Activated T-helper 1 cell treated with anti-CD3 and anti-CD28 coated beads, Interleukin-12 subunit alpha, Interleukin-12 subunit beta, Interleukin-2, Interleukin-4 antibody, amounts not matched to agents 30 ng/mL and 10 ng/mL and 1 ng/mL, durations not matched to agents 14 hours and 24 hours and 36 hours (primary cell): ENCODE data around the gene BIN1. TPM values are rescaled to one million over a fixed set of nuclear protein-coding genes. Genes with fewer than 3 reads are reported as not detected.

Experiments
- DNase-seq: peaks from one replicate; pipeline ENCODE4 v3.0.0; 2021; ENCODE audit warnings: low spot score
- H3K27ac Mint-ChIP-seq: one replicate; pipeline ENCODE4 v1.8.0; 2021; ENCODE audit warnings: mild to moderate bottlenecking, mixed read lengths
- H3K27me3 Mint-ChIP-seq: one replicate; pipeline ENCODE4 v1.8.0; 2022; ENCODE audit warnings: mild to moderate bottlenecking, moderate library complexity, mixed read lengths; ENCODE audit not compliant: insufficient read depth
- H3K36me3 Mint-ChIP-seq: one replicate; pipeline ENCODE4 v1.8.0; 2021; ENCODE audit warnings: low read depth, mixed read lengths
- H3K4me1 Mint-ChIP-seq: one replicate; pipeline ENCODE4 v1.8.0; 2021; ENCODE audit warnings: low read depth, mixed read lengths
- H3K4me3 Mint-ChIP-seq: one replicate; pipeline ENCODE4 v1.8.0; 2021; ENCODE audit warnings: mild to moderate bottlenecking, moderate library complexity, mixed read lengths
- H3K9me3 Mint-ChIP-seq: one replicate; pipeline ENCODE4 v1.8.0; 2021; ENCODE audit warnings: mixed read lengths
- intact Hi-C: fragments of 100-400 bp; cut with micrococcal nuclease; formaldehyde crosslinking; loops from one replicate; pipeline ENCODE4 v1.15.1; 2024
- total RNA-seq: library from RNA; stranded (reverse); gene quantifications from 2 replicates; pipeline ENCODE4 v1.2.3, GENCODE V29; 2022

Gene BIN1
- total RNA-seq, 1 donor from 2014 or later = 41.9 TPM

- Mint-ChIP-seq H3K27ac (no peak overlapping the region), H3K4me1 (no peaks in the 10 kb centered on the region), H3K27me3 (peaks cover 9% of the 10 kb centered on the region), H3K4me3 (no peak overlapping the region), H3K36me3 (no peaks in the 10 kb centered on the region), H3K9me3 (no peaks in the 10 kb centered on the region)
- DNase-seq = no peak
- intact Hi-C loops = no loop called here
Observed at GRCh38 chr2:127142663-127143630, 36.0 kb upstream of the BIN1 start.

DNA sequence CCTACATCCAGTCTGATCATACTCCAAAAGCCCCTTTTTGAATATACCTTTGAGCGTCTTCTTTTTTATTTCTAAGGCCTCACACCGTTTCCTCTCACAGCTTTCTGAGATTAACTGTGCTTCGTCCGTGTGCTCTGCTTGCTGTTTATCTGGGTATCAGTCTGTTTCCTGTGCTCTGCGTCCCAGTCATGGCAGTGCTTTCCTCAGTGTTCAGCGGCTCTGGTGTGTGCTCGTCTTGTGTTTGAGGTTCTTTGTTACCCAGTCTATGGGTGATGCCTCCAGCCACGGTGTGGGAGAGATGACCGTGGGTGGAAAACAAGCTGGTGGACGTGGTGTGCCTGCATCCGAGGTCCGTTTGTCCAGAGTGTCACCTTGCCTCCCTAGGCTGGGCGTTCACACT lies 33.6 kb upstream of the BIN1 start:
- H3K9me3 Mint-ChIP-seq = no peaks in the 10 kb centered on the region
- H3K4me3 Mint-ChIP-seq = no peak overlapping the region
- no peak overlapping the region for H3K27ac Mint-ChIP-seq

DNA sequence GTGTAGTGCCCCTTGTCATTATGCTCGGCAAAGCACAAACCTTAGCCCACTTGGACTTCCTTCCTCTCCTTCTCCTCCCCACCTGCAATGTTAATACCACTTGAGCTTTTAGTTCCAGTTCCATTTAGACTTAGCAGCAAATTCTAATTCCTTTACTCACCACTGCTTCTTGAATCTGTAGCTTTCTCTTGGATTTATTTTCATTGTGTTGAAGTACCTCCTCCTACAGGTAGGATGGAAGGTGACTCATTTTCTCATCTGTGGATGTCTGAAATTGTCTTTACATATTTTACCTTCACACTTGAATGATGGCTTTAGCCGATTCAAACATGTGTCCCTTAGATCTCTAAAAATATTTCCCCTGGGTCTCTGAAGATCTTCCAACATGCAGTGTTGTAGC lies 32.8 kb upstream of the BIN1 start:
- H3K36me3 Mint-ChIP-seq = no peaks in the 10 kb centered on the region
- no peak overlapping the region for H3K27ac Mint-ChIP-seq
- no peaks in the 10 kb centered on the region for H3K4me1 Mint-ChIP-seq
- H3K9me3 Mint-ChIP-seq = no peaks in the 10 kb centered on the region
- H3K4me3 Mint-ChIP-seq = no peak overlapping the region
- intact Hi-C loops = no loop called here
- H3K27me3 Mint-ChIP-seq = peaks cover 9% of the 10 kb centered on the region
- DNase-seq = no peak

More for the DNA sequence above, 33.6 kb upstream of the BIN1 start:
- Mint-ChIP-seq H3K4me1 (no peaks in the 10 kb centered on the region), H3K27me3 (peaks cover 9% of the 10 kb centered on the region), H3K36me3 (no peaks in the 10 kb centered on the region)
- intact Hi-C loops = no loop called here
- no peak for DNase-seq

- Mint-ChIP-seq H3K27me3 (peaks cover 9% of the 10 kb centered on the region), H3K4me1 (no peaks in the 10 kb centered on the region), H3K27ac (no peak overlapping the region), H3K4me3 (no peak overlapping the region), H3K36me3 (no peaks in the 10 kb centered on the region), H3K9me3 (no peaks in the 10 kb centered on the region)
- DNase-seq = no peak
- intact Hi-C loops = no loop called here
Observed at GRCh38 chr2:127138281-127138680, 31.3 kb upstream of the BIN1 start.

DNA sequence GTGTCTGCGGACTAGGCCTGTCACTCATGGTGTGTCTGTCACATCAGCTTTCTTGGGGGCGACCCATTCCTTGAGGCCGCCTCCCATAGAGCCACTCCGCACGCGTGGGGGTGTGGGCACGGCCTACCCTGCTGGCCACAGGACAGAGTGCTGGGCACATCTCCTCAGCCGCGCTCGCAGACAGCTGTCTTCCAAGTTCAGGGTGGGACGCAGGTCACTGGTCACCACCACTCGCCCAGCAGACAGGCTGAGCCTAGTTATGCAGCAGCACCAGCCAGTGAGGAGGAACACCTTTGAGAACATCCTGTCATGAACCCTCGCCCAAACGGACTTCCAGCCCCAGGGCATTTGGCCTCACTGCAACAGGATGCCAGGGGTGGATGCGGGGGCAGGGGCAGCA lies 30.8 kb upstream of the BIN1 start:
- H3K27me3 Mint-ChIP-seq = peaks cover 9% of the 10 kb centered on the region
- H3K27ac Mint-ChIP-seq = no peak overlapping the region
- no peaks in the 10 kb centered on the region for H3K4me1 Mint-ChIP-seq
- no peak for DNase-seq
- no peaks in the 10 kb centered on the region for H3K36me3 Mint-ChIP-seq
- intact Hi-C loops = no loop called here
- no peaks in the 10 kb centered on the region for H3K9me3 Mint-ChIP-seq
- H3K4me3 Mint-ChIP-seq = no peak overlapping the region

DNA sequence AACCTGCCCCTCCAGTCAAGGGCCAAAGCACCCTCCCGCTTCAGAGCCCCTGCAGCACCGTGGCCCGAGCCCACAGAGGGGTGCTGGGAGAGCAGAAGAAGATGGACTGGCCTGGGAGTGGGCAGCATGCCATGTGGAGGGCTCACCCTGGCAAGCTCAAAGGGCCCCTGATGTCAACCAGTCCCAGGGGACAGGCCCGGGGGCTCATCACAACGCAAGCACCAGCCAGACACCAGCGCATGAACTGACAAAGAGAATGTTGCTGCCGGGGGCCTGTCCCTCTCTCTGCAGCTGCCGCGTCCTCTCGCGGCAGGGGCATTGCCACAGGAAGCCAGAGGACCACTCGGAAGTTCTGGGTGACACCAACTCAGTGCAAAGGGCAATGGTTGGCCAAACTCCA lies 30.3 kb upstream of the BIN1 start:
- intact Hi-C loops = no loop called here
- no peaks in the 10 kb centered on the region for H3K36me3 Mint-ChIP-seq
- no peak overlapping the region for H3K27ac Mint-ChIP-seq
- DNase-seq = no peak
- peaks cover 9% of the 10 kb centered on the region for H3K27me3 Mint-ChIP-seq
- no peak overlapping the region for H3K4me3 Mint-ChIP-seq
- H3K9me3 Mint-ChIP-seq = no peaks in the 10 kb centered on the region
- no peaks in the 10 kb centered on the region for H3K4me1 Mint-ChIP-seq

DNA sequence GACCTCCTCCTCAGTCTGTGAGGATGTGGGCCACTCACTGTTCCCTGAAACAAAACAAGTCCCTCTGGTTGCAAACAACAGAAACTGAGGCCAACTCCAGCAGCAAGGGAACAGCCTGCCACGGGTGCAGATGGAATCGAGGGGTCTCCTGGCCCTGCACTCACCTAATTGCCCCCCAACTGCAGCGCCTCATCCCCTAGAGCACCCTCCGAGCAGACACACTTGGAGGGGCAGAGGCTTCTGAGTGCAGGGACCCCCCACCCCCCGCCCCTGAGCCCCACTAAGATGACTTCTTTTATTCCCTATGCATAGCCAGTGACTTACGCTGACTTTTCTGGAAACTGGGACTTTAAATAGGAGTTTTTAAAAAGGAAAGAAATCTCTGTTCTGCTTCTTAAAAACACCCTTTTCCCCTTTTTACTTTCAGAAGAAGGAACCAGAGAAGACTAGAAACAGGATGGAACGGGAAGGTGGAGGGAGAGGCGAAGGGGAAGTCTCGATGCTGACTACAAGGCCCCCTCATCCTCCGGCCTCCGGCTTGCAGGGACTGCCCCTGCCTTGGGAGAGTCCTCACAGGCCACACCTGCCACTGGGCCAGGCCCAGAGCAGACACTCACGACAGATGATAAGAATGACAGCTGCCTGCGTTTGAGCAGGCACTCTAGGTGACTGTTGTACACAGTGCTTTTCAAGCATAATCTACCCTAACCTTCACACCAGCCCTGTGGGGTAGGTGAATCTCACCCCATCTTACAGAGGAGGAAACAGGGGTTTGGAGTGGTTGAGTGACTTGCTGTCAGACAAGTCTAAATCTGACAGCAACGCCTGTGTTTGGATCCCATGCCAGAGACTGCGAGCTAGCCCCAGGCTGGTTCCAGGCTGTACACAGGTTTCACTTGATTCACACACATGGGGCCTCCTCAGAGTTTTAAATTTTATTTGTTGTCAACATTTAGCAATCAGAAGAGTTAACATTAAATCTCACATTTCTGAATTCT lies 28.2 kb upstream of the BIN1 start:
- Mint-ChIP-seq H3K9me3 (no peaks in the 10 kb centered on the region), H3K27ac (no peak overlapping the region), H3K36me3 (no peaks in the 10 kb centered on the region), H3K4me3 (no peak overlapping the region), H3K27me3 (peaks cover 8% of the 10 kb centered on the region), H3K4me1 (no peaks in the 10 kb centered on the region)
- intact Hi-C loops = no loop called here
- no peak for DNase-seq

GRCh38 chr2:127134235-127134634 lies 27.3 kb upstream of the BIN1 start:
- H3K9me3 Mint-ChIP-seq = no peaks in the 10 kb centered on the region
- no peak for DNase-seq
- H3K27me3 Mint-ChIP-seq = peaks cover 8% of the 10 kb centered on the region
- H3K4me3 Mint-ChIP-seq = no peak overlapping the region
- no peaks in the 10 kb centered on the region for H3K36me3 Mint-ChIP-seq
- no peaks in the 10 kb centered on the region for H3K4me1 Mint-ChIP-seq
- intact Hi-C loops = no loop called here
- no peak overlapping the region for H3K27ac Mint-ChIP-seq

DNA sequence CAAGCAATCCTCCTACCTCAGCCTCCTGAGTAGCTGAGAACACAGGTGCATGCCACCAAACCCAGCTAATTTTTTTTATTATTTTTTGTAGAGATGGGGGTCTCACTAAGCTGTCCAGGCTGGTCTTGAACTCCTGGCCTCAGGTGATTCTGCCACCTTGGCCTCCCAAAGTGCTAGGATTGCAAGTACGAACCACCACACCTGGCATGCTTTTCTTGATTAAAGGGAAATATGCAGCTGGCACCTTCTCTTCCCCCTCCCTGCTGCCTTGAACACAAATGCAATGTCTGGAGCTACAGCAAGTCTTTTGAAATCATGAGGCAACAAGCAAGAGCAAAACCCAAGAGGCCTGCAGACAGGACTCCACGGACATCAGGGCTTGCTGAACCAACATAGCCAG lies 26.8 kb upstream of the BIN1 start:
- H3K27ac Mint-ChIP-seq = no peak overlapping the region
- no peaks in the 10 kb centered on the region for H3K9me3 Mint-ChIP-seq
- no peaks in the 10 kb centered on the region for H3K36me3 Mint-ChIP-seq
- peaks cover 5% of the 10 kb centered on the region for H3K27me3 Mint-ChIP-seq
- intact Hi-C loops = no loop called here
- no peak for DNase-seq
- H3K4me1 Mint-ChIP-seq = no peaks in the 10 kb centered on the region
- no peak overlapping the region for H3K4me3 Mint-ChIP-seq

DNA sequence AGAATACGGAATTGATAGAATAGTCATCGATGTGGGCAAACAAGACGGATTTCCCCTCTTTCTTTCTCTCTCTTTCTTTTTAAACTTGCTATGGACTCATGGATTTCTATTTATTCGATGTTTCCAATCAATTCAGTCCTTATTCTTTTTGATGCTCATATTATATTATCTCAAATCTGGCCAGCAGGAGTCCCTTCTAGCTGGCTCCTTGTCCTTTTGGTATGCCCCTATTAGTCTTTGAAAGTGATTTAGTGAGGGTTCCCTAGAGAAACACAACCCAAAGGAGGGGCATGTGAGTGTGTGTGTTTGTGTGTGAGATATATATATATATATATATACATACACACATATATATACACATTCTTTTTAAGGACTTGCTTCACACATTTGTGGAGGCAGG lies 23.5 kb upstream of the BIN1 start:
- no peak overlapping the region for H3K27ac Mint-ChIP-seq
- no peak for DNase-seq
- H3K36me3 Mint-ChIP-seq = no peaks in the 10 kb centered on the region
- peaks cover 3% of the 10 kb centered on the region for H3K27me3 Mint-ChIP-seq
- no peak overlapping the region for H3K4me3 Mint-ChIP-seq
- intact Hi-C loops = no loop called here
- no peaks in the 10 kb centered on the region for H3K9me3 Mint-ChIP-seq
- H3K4me1 Mint-ChIP-seq = peaks cover 5% of the 10 kb centered on the region

DNA sequence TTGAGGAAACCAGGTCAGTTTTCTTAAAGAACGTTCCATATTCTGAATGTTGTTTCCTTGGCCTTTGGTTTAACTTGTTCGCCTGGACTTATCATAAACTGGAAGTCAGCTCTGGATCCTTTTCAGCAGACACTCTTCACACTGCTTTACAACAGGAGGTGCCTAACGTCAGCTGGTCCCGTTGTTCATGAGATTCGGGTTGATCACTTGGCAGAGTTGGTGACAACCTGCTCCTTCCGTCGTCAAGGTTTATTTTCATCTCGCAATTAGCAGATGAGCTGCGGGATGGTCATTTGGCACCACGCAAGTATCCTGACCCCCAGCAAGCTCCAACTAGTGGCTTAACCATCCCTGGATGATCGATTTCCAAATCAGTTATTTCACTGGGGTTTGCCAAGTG lies 23.0 kb upstream of the BIN1 start:
- H3K4me3 Mint-ChIP-seq = no peak overlapping the region
- DNase-seq = no peak

GRCh38 chr2:127128445-127128904 lies 21.5 kb upstream of the BIN1 start:
- no peaks in the 10 kb centered on the region for H3K36me3 Mint-ChIP-seq
- H3K4me1 Mint-ChIP-seq = peaks cover 5% of the 10 kb centered on the region
- H3K9me3 Mint-ChIP-seq = no peaks in the 10 kb centered on the region
- no peak for DNase-seq
- H3K4me3 Mint-ChIP-seq = no peak overlapping the region
- H3K27ac Mint-ChIP-seq = no peak overlapping the region
- peaks cover 3% of the 10 kb centered on the region for H3K27me3 Mint-ChIP-seq
- intact Hi-C loops = no loop called here

More for the DNA sequence above, 23.0 kb upstream of the BIN1 start:
- H3K9me3 Mint-ChIP-seq = no peaks in the 10 kb centered on the region
- intact Hi-C loops = no loop called here
- H3K36me3 Mint-ChIP-seq = no peaks in the 10 kb centered on the region
- peaks cover 3% of the 10 kb centered on the region for H3K27me3 Mint-ChIP-seq
- no peak overlapping the region for H3K27ac Mint-ChIP-seq
- peaks cover 5% of the 10 kb centered on the region for H3K4me1 Mint-ChIP-seq

DNA sequence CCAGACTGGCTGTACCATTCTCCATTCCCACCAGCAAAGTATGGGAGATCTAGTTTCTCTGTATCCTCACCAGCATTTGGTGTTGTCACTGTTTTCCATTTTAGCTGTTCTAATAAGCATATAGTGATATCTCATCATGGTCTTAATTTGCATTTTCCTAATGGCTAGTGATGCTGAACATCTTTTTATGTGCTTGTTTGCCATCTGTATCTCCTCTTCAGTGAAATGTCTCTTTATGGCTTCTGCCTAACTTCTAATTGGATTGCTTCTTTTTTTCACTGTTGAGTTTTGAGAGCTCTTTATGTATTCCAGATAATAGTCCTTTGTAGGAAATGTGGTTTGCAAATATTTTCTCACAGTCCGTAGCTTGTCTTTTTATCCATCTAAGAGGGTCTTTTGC lies 18.9 kb upstream of the BIN1 start:
- no peaks in the 10 kb centered on the region for H3K36me3 Mint-ChIP-seq
- no peak overlapping the region for H3K27ac Mint-ChIP-seq
- no peak overlapping the region for H3K4me3 Mint-ChIP-seq
- peaks cover 4% of the 10 kb centered on the region for H3K27me3 Mint-ChIP-seq
- peaks cover 5% of the 10 kb centered on the region for H3K4me1 Mint-ChIP-seq
- no peak for DNase-seq
- intact Hi-C loops = no loop called here
- no peaks in the 10 kb centered on the region for H3K9me3 Mint-ChIP-seq
